Stimulated activated CD8-positive, alpha-beta memory T cell treated with anti-CD3 and anti-CD28 coated beads, Interleukin-12 subunit alpha, Interleukin-12 subunit beta, amount 100 ng/mL, for 24 hours (primary cell): ENCODE measurements around the gene ACTRT2.

Experiments
- DNase-seq: peaks from one replicate; pipeline ENCODE4 v3.0.0-alpha.2; 2020; ENCODE audit errors: extremely low read depth

The ACTRT2 gene

GRCh38 chr1:2983706-2984398 lies 37.4 kb upstream of the ACTRT2 start:
- DNase-seq, result no peak

DNA sequence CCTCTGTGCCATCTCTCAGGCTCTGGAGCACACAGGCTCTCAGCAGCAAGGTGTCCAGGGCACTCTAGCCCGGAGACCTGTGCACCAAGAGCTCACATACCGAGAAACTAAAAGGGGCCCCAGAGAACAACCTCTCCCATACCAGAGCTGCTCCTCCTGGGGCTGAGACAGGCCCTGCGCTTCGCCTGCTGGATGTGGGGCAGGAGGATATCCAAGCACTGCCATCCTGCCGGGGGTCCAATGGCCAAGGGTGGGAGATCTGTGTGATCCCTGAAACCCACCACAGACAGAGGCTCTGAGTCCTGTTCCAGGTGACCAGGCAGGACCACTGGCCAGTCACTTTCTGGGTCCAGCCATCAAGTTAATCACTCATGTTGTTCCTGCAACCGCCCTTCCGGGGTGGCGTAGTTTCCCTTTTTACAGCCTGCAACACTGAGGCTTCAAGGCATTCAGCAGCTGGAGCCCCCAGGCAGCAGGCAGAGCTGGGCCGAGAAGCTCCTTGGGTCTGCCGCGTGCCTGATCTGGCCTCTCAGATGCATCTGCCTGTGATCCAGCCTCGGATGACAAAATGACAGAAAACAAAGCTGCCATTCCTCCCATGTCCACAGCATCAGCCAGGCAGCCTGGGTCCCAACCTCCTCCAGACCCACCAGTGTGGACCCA lies 36.7 kb upstream of the ACTRT2 start:
- DNase-seq, result no peak

GRCh38 chr1:2985067-2985561 lies 36.2 kb upstream of the ACTRT2 start:
- no peak for DNase-seq

- no peak for DNase-seq
These were observed 35.3 kb upstream of the ACTRT2 start for GRCh38 chr1:2985694-2986548.

GRCh38 chr1:2986549-2987305 lies 34.5 kb upstream of the ACTRT2 start:
- DNase-seq, result no peak

- no peak for DNase-seq
These were observed 33.5 kb upstream of the ACTRT2 start for GRCh38 chr1:2987773-2988172.

DNA sequence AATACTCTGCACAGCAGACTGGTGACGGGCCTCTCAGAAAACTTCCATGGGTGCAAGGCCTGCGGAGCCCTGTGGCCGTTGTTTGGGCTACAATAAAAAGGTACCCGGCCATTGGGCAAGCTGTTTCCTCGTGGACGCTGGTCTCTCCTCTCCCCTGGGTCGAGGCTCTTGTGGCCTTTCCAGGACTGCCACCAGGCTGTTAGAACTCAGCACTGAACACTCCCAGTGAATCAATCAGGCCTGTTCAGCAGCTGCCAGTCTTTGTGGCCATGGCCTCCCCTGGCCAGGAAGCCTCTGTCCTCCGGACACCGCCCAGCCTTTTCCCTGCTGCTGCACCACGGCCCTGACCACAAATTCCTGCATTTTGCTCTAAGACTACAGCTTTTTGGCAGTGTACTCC lies 33.0 kb upstream of the ACTRT2 start:
- DNase-seq, result no peak

DNA sequence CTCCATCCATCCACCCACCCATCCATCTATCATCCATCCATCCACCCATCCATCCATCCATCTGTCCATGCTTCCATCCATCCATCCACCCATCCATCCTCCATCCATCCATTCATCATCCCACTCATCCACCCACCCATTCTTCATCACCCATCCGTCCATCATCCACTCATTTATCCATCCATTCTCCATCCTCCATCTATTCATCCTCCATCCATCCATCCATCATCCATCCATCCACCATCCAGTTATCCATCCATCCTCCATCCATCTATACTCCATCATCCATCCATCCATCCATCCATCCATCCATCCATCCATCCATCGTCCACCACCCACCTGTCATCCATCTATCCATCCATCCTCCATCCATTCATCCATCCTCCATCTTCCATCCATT lies 32.1 kb upstream of the ACTRT2 start:
- DNase-seq, result no peak

DNA sequence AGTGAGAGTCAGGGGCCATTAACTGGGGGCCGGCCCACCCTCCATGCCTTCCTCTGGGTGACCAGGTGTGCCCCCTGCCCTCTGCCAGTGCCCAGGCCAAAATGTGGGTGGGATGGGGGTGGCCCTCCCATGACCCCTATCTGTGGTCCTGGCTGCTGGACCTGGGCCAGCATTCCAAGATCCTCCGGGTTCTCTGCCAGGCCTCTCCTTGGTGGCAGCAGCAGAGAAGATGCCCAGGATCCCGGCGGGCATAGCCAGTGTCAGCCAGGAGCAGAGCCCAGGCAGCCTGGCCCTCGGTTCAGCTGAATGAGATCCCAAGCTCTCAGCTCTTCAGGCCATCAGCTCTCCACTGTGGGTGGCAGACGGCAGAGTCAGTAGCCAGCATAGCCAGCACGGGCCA lies 31.3 kb upstream of the ACTRT2 start:
- no peak for DNase-seq

DNA sequence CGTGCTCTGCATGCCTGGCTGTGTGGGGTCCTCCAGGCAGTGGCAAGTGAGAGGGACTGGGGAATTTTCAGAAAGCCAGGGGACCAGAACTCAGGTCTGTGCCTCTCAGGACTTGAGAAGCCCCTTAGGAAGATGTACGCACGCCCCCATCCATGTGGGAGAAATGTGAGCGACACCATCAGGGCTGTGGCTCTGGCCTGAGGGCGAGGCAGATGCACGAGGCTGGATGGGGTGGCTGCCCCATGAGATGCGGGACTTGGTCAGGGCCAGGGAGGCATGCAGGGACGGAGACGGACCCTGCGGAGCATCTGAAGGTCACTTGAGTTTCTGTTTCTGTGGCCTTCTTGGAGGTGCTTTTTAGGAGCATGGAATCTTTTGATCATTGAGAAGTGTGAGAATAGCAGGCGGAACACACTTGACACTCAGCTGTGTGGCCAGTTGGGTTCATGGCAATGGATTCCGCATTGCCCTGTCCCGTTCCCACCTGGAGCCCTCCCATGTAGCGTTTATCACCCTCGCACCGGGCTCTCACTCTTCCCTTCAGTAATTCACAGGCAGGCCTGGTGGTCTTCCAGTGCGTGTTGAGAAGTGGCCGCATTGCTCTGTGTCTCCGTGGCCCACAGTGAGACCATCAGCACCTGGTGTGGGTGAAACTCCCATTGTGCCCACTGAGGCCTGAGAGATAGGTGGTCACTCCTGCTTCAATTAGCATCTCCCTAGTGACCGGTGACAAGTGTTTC lies 30.7 kb upstream of the ACTRT2 start:
- no peak for DNase-seq

DNA sequence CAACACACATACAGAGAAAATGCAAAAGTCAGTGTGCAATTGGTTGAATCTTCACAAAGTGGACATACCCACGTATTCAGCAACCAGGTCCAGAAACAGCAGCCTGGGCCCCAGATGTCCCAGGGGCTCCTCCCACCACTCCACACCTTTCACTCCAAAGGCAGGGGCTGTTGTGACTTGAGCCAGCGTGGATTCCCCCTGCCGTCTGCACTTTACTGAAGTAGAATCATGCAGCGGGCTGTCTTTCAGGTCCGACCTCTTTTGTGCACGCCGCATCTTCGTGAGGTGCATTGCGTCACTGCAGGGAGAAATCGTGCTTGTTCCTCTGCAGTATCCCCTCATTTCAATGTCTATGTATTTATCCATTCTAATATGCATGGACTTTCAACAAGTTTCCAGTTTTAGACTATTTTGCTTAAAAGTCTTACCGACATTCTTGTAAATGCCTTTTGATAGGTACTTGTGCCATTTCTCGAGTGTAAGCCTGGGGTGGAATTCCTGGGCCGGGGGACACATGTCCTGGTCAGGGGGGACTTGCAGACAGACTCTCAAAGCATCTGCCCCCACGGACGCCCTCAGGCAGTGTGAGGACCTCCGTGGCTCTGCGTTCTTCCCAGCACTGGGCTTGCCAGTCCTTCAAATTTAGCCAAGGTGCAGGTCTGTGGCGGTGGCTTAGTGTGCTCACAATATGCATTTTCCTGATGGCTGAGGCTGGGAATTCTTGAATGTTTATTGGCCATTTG lies 29.3 kb upstream of the ACTRT2 start:
- DNase-seq, result no peak

DNA sequence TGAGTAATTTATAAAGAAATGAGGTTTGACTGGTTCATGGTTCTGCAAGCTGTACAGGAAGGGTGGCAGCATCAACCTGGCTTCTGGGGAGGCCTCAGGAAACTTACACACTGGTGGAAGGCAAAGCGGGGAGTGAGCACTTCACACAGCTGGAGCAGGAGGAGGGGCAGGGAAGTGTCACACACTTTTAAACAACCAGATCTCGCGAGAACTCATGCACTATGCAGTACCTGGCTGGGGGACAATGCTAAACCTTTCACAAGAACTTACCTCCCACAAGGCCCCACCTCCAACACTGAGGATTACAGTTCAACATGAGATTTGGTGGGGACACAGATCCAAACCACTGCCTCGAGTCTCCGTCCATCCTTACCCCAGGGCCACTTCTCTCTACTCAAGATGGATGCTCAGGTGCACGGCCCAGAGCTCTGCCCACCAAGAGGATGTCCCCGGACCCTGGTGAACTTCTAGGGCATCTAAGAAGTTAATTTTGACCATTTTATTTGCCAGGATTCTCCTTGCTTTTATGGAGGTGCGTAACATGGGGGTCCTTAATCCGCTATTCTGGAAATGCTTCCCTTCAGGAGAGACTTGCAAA lies 22.7 kb upstream of the ACTRT2 start:
- no peak for DNase-seq

GRCh38 chr1:2999138-2999537 lies 22.1 kb upstream of the ACTRT2 start:
- DNase-seq, result no peak

DNA sequence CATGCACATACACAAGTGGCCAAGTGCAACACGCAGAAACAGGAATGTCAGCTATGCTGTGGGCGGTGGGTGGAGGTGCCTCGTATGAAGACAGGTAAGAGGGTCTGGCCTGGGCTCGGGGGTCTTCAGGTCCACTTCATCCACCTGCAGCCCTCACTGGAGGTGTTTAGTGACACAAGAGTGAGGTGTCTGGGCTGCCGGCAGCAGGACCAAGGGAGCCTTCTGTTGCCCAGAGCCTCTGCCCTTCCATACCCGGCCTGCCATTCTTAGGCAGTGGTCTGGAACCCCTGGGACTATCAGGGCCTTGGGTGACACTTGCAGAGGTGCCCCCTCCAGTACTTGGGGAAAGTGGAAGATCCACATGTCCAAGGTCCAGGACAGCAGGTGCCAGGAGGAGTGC lies 21.7 kb upstream of the ACTRT2 start:
- DNase-seq, result no peak

DNA sequence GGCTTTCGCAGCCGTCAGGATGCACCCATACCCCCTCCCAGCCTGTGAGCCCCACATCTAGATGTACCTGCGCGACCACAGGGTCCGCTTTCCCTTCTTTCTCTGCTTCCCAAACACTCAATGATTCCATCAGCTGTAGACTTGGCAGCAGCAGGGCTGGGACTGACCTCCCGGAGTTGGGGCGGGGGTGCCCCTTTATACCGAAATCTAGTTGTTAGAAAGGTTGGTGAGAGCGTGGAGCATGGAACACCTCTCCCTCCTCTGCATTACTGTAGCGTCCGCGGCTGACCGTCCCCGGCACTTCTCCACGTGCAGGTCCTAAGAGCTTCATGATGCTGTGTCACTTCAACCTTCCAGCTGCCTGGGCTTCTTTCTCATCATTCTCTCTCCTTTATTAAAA lies 21.1 kb upstream of the ACTRT2 start:
- DNase-seq, result no peak

- DNase-seq, result no peak
These were observed 20.4 kb upstream of the ACTRT2 start for GRCh38 chr1:3000671-3001470.

DNA sequence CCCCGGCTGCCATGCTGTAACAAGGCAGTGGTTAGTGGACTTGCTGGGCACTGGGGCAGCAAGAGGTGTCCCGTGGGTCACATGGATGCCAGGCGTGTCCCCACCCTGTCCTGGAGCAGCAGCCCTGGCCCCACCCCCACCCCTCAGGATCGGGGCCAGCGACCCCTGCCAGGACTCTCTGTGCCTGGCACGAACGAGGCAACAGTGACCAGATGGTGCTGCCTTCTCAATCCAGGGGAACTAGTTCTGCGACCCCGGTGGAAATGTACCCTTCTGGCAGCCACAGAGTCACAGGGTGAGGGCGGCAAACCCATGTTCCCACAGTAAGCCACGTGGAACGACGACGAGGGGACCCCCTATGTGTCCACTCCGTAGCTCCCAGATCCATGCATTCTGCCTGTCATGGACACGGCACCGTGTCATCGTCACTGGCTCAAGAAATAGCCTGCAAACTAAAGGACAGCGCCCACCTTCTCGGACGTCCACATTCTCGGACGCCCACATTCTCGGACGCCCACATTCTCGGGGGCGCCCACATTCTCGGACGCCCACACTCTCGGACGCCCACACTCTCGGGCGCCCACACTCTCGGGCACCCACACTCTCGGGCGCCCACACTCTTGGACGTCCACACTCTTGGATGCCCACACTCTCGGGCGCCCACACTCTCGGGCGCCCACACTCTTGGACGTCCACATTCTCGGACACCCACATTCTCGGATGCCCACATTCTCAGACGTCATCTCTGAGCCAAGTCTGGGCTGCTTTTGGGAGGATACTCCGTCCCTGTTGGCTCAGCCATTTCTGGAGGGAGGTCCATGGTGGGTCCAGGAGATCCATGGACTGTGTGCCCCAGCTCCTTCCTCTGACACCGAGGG lies 19.6 kb upstream of the ACTRT2 start:
- DNase-seq, result no peak

- DNase-seq, result no peak
These were observed 18.8 kb upstream of the ACTRT2 start for GRCh38 chr1:3002349-3003038.
